Effector memory CD4-positive, alpha-beta T cell (primary cell): ENCODE measurements around the gene MYORG.
"Not testable (repeated sequence)": the region's sequence is repeated elsewhere in the genome, so short reads cannot be mapped to it uniquely, and the experiment has no call there.

Source experiments
- DNase-seq, 3 donors: peaks; one replicate each; pipeline ENCODE4 v3.0.0-alpha.2; 2020
- H3K27ac ChIP-seq: 2 replicates; pipeline ENCODE4 v1.7.0; 2013; ENCODE audit warnings: mild to moderate bottlenecking, low read length, moderate library complexity; ENCODE audit not compliant: insufficient read depth, poor library complexity, severe bottlenecking
- H3K27me3 ChIP-seq: replicated peaks from 2 replicates; pipeline ENCODE4 v1.7.0; 2013; ENCODE audit warnings: mild to moderate bottlenecking, low read length; ENCODE audit not compliant: insufficient read depth, control insufficient read depth, poor library complexity, severe bottlenecking
- H3K36me3 ChIP-seq: 2 replicates; pipeline ENCODE4 v1.7.0; 2013; ENCODE audit warnings: mild to moderate bottlenecking, low read length, moderate library complexity; ENCODE audit not compliant: control insufficient read depth, insufficient read depth
- H3K4me1 ChIP-seq: 2 replicates; pipeline ENCODE4 v1.7.0; 2013; ENCODE audit warnings: low read length, mild to moderate bottlenecking; ENCODE audit not compliant: control insufficient read depth, insufficient read depth, poor library complexity, severe bottlenecking
- H3K4me3 ChIP-seq: 2 replicates; pipeline ENCODE4 v1.7.0; 2013; ENCODE audit warnings: low read length, low read depth, mild to moderate bottlenecking; ENCODE audit not compliant: insufficient read depth, poor library complexity, severe bottlenecking
- H3K9me3 ChIP-seq: 2 replicates; pipeline ENCODE4 v1.7.0; 2013; ENCODE audit warnings: mild to moderate bottlenecking, low read length, moderate library complexity; ENCODE audit not compliant: control insufficient read depth

MYORG gene

GRCh38 chr9:34370335-34370969, 6.2 kb downstream of the MYORG start:
- H3K4me1 ChIP-seq = no peaks in the 10 kb centered on the region

GRCh38 chr9:34369636-34370035, 7.1 kb downstream of the MYORG start:
- Histone ChIP-seq H3K4me3 (no peak overlapping the region), H3K27me3 (no peaks in the 10 kb centered on the region), H3K27ac (no peak overlapping the region), H3K4me1 (no peaks in the 10 kb centered on the region), H3K9me3 (no peaks in the 10 kb centered on the region), H3K36me3 (no peaks in the 10 kb centered on the region)
- no peak for DNase-seq

More at GRCh38 chr9:34370335-34370969, 6.2 kb downstream of the MYORG start:
- DNase-seq = no peak
- H3K27ac ChIP-seq = no peak overlapping the region
- H3K4me3 ChIP-seq = no peak overlapping the region
- no peaks in the 10 kb centered on the region for H3K36me3 ChIP-seq
- H3K27me3 ChIP-seq = no peaks in the 10 kb centered on the region
- no peaks in the 10 kb centered on the region for H3K9me3 ChIP-seq

GRCh38 chr9:34368796-34369195, 7.9 kb downstream of the MYORG start:
- not testable (repeated sequence) for DNase-seq, H3K4me1 ChIP-seq, H3K36me3 ChIP-seq, H3K9me3 ChIP-seq, H3K27me3 ChIP-seq, H3K27ac ChIP-seq, H3K4me3 ChIP-seq

- not testable (repeated sequence) for H3K36me3 ChIP-seq, H3K9me3 ChIP-seq, H3K4me1 ChIP-seq, H3K27ac ChIP-seq, H3K27me3 ChIP-seq, DNase-seq, H3K4me3 ChIP-seq
Measured at GRCh38 chr9:34367751-34368410, 8.8 kb downstream of the MYORG start.

GRCh38 chr9:34366365-34366764, 10.3 kb downstream of the MYORG start:
- no peaks in the 10 kb centered on the region for H3K36me3 ChIP-seq
- H3K4me1 ChIP-seq = no peaks in the 10 kb centered on the region
- no peaks in the 10 kb centered on the region for H3K9me3 ChIP-seq
- H3K27me3 ChIP-seq = no peaks in the 10 kb centered on the region
- no peak for DNase-seq
- H3K27ac ChIP-seq = no peak overlapping the region
- H3K4me3 ChIP-seq = no peak overlapping the region

- no peak for DNase-seq
- no peak overlapping the region for H3K27ac ChIP-seq
- H3K27me3 ChIP-seq = no peaks in the 10 kb centered on the region
- no peaks in the 10 kb centered on the region for H3K36me3 ChIP-seq
- no peaks in the 10 kb centered on the region for H3K4me1 ChIP-seq
- no peak overlapping the region for H3K4me3 ChIP-seq
- H3K9me3 ChIP-seq = no peaks in the 10 kb centered on the region
Measured at GRCh38 chr9:34365282-34365681, 11.4 kb downstream of the MYORG start.

- Histone ChIP-seq H3K4me1 (no peaks in the 10 kb centered on the region), H3K27ac (no peak overlapping the region), H3K27me3 (no peaks in the 10 kb centered on the region), H3K9me3 (no peaks in the 10 kb centered on the region), H3K36me3 (no peaks in the 10 kb centered on the region), H3K4me3 (no peak overlapping the region)
- DNase-seq = no peak
Measured at GRCh38 chr9:34363619-34364351, 12.9 kb downstream of the MYORG start.

GRCh38 chr9:34362614-34363214, 14.0 kb downstream of the MYORG start:
- no peaks in the 10 kb centered on the region for H3K9me3 ChIP-seq
- no peak for DNase-seq
- no peak overlapping the region for H3K27ac ChIP-seq
- H3K36me3 ChIP-seq = no peaks in the 10 kb centered on the region
- no peak overlapping the region for H3K4me3 ChIP-seq
- H3K4me1 ChIP-seq = no peaks in the 10 kb centered on the region
- no peaks in the 10 kb centered on the region for H3K27me3 ChIP-seq

- H3K4me1 ChIP-seq, H3K4me3 ChIP-seq, H3K36me3 ChIP-seq, H3K27me3 ChIP-seq, DNase-seq, H3K27ac ChIP-seq, H3K9me3 ChIP-seq: not testable (repeated sequence)
Measured at GRCh38 chr9:34352957-34353356, 23.7 kb downstream of the MYORG start.

- H3K9me3 ChIP-seq, H3K4me1 ChIP-seq, H3K4me3 ChIP-seq, H3K36me3 ChIP-seq, DNase-seq, H3K27me3 ChIP-seq, H3K27ac ChIP-seq: not testable (repeated sequence)
Measured at GRCh38 chr9:34352122-34352652, 24.5 kb downstream of the MYORG start.
